IMR-90 (cell line): Measurements from ENCODE around the gene HES7. TPM values are rescaled to one million over a fixed set of nuclear protein-coding genes. Genes with fewer than 3 reads are reported as not detected.

Experiments
- ATAC-seq: fragments of 200-7000 bp; cut with Tn5 transposase; 2 replicates; pipeline ENCODE4 v1.9.1; 2020; ENCODE audit warnings: low read depth, mild to moderate bottlenecking, moderate library complexity
- BruUV-seq: library from RNA; stranded (reverse); fragments of 400-500 nt; replicated peaks from 2 replicates; lab custom pipeline; 2021; lab: Mats Ljungman, UMichigan
- CTCF ChIA-PET: fragments of 300-600 bp; formaldehyde crosslinking; extraction: SDS; loops from one replicate; lab custom pipeline; 2021; ENCODE audit warnings: antibody characterized with exemption; lab: Yijun Ruan, JAX
- POLR2A ChIA-PET: fragments of 300-600 bp; sonication (Branson Sonifier 250); formaldehyde crosslinking; loops from one replicate; lab custom pipeline; 2022; ENCODE audit warnings: antibody characterized with exemption; ENCODE audit not compliant: unreplicated experiment; lab: Charles Lee
- DNase-seq: peaks from one replicate; pipeline ENCODE4 v3.0.0; 2013
- H2AFZ ChIP-seq: replicated peaks from 2 replicates; pipeline ENCODE3; 2013; ENCODE audit warnings: low read length, mild to moderate bottlenecking; ENCODE audit not compliant: poor library complexity
- H2AK5ac ChIP-seq: 2 replicates; pipeline ENCODE4 v1.6.1; 2013; ENCODE audit warnings: low read depth, low read length, inconsistent platforms
- H2AK9ac ChIP-seq: replicated peaks from 2 replicates; pipeline ENCODE3; 2013; ENCODE audit warnings: mild to moderate bottlenecking, low read depth, low read length, moderate library complexity; ENCODE audit not compliant: poor library complexity
- H2BK120ac ChIP-seq: 2 replicates; pipeline ENCODE4 v1.6.1; 2013; ENCODE audit warnings: low read depth, low read length, inconsistent platforms
- H2BK15ac ChIP-seq: 3 replicates; pipeline ENCODE4 v1.6.1; 2013; ENCODE audit warnings: low read depth, low read length, inconsistent platforms
- H2BK20ac ChIP-seq: 2 replicates; pipeline ENCODE4 v1.6.1; 2013; ENCODE audit warnings: low read depth, mild to moderate bottlenecking, inconsistent platforms, low read length, moderate library complexity
- H2BK5ac ChIP-seq: 2 replicates; pipeline ENCODE4 v1.6.1; 2013; ENCODE audit warnings: mild to moderate bottlenecking, low read depth, low read length, inconsistent platforms; ENCODE audit not compliant: poor library complexity, severe bottlenecking
- H3K14ac ChIP-seq: replicated peaks from 2 replicates; pipeline ENCODE4 v1.6.1; 2013; ENCODE audit warnings: low read depth, low read length, inconsistent platforms
- H3K18ac ChIP-seq: 2 replicates; pipeline ENCODE4 v1.6.1; 2013; ENCODE audit warnings: low read depth, low read length, control low read depth
- H3K23ac ChIP-seq: 2 replicates; pipeline ENCODE4 v1.6.1; 2013; ENCODE audit warnings: low read depth, low read length, inconsistent platforms
- H3K27ac ChIP-seq: 2 replicates; pipeline ENCODE4 v1.5.1; 2013; ENCODE audit warnings: mild to moderate bottlenecking, control low read depth, low read length; ENCODE audit not compliant: insufficient read depth
- H3K27me3 ChIP-seq: 2 replicates; pipeline ENCODE4 v1.6.1; 2013; ENCODE audit warnings: low read length; ENCODE audit not compliant: control insufficient read depth, insufficient read depth
- H3K36me3 ChIP-seq: 2 replicates; pipeline ENCODE4 v1.6.1; 2013; ENCODE audit warnings: low read length, mixed read lengths; ENCODE audit not compliant: control insufficient read depth, insufficient read depth
- H3K4ac ChIP-seq: 2 replicates; pipeline ENCODE4 v1.6.1; 2013; ENCODE audit warnings: low read depth, low read length, inconsistent platforms
- H3K4me1 ChIP-seq: 2 replicates; pipeline ENCODE4 v1.6.1; 2013; ENCODE audit warnings: low read length, mixed read lengths; ENCODE audit not compliant: control insufficient read depth, insufficient read depth
- H3K4me2 ChIP-seq: 2 replicates; pipeline ENCODE4 v1.6.1; 2013; ENCODE audit warnings: low read depth, mild to moderate bottlenecking, control low read depth, low read length, moderate library complexity
- H3K4me3 ChIP-seq: 2 replicates; pipeline ENCODE4 v1.5.1; 2013; ENCODE audit warnings: low read depth, mild to moderate bottlenecking, control low read depth, low read length, moderate library complexity; ENCODE audit not compliant: insufficient read depth
- H3K56ac ChIP-seq: 2 replicates; pipeline ENCODE4 v1.6.1; 2013; ENCODE audit warnings: low read length, inconsistent platforms; ENCODE audit not compliant: insufficient read depth; ENCODE audit errors: extremely low read depth
- H3K79me1 ChIP-seq, 2 experiments: 2 replicates each; pipeline ENCODE4 v1.6.1; 2013; ENCODE audit warnings: low read length in 2 of 2, inconsistent platforms in 1 of 2, low read depth in 1 of 2
- H3K9ac ChIP-seq: 2 replicates; pipeline ENCODE4 v1.6.1; 2013; ENCODE audit warnings: low read depth, low read length, control low read depth
- H3K9me1 ChIP-seq: 2 replicates; pipeline ENCODE4 v1.6.1; 2013; ENCODE audit warnings: low read length, inconsistent platforms; ENCODE audit not compliant: insufficient read depth
- H3K9me3 ChIP-seq: 2 replicates; pipeline ENCODE4 v1.6.1; 2013; ENCODE audit warnings: low read length; ENCODE audit not compliant: control insufficient read depth, insufficient read depth
- H4K20me1 ChIP-seq: 2 replicates; pipeline ENCODE4 v1.6.1; 2013; ENCODE audit warnings: low read length, inconsistent platforms; ENCODE audit not compliant: insufficient read depth
- H4K5ac ChIP-seq: 2 replicates; pipeline ENCODE4 v1.6.1; 2013; ENCODE audit warnings: mild to moderate bottlenecking, low read depth, low read length, control low read depth
- H4K8ac ChIP-seq, 2 experiments: 2 replicates each; pipeline ENCODE4 v1.6.1; 2013; ENCODE audit warnings: low read depth in 2 of 2, low read length in 2 of 2, control low read depth in 1 of 2, inconsistent platforms in 1 of 2
- H4K91ac ChIP-seq: 2 replicates; pipeline ENCODE4 v1.6.1; 2013; ENCODE audit warnings: low read depth, low read length, inconsistent platforms; ENCODE audit not compliant: insufficient read depth
- BHLHE40 ChIP-seq: fragments of 150-350 bp; IDR thresholded peaks from 2 replicates; pipeline ENCODE4 v1.6.1; 2016; ENCODE audit warnings: mild to moderate bottlenecking, low read depth, low read length
- MAZ ChIP-seq: IDR thresholded peaks from 2 replicates; pipeline ENCODE4 v1.6.1; 2012; ENCODE audit warnings: low read depth, mild to moderate bottlenecking, low read length, improper control_type of control experiment, moderate library complexity, borderline replicate concordance
- RAD21 ChIP-seq: IDR thresholded peaks from 2 replicates; pipeline ENCODE4 v1.6.1; 2012; ENCODE audit warnings: low read length, improper control_type of control experiment
- WGBS, 2 experiments: methylation state at CpG; one replicate each; pipeline versions ENCODE4 v1.1.5 to v1.1.7; 2013; ENCODE audit warnings: missing lambda C conversion rate in 2 of 2; ENCODE audit not compliant: insufficient read length in 1 of 2; ENCODE audit errors: extremely low coverage in 2 of 2; 5-methylcytosine and 5-hydroxymethylcytosine counted together
- dilution Hi-C: fragments of 300-500 bp; cut with HindIII; formaldehyde crosslinking; loops from one replicate; pipeline ENCODE4 v1.14.3; 2018; ENCODE audit warnings: low sequenced_read_pairs; ENCODE audit not compliant: unreplicated experiment
- in situ Hi-C: fragments of 300-500 bp; cut with MboI; formaldehyde crosslinking; loops from 3 replicates; pipeline ENCODE4 v1.14.3; 2019; ENCODE audit warnings: low sequenced_read_pairs, inconsistent platforms, mixed read lengths
- intact Hi-C: fragments of 100-400 bp; cut with micrococcal nuclease; formaldehyde crosslinking; loops from 2 replicates; pipeline ENCODE4 v1.10.0; 2022
- polyA plus RNA-seq, 3 experiments: library from polyadenylated mRNA; depleted of rRNA; stranded (reverse); fragments of >200 nt; gene quantifications; 2 replicates each; pipeline ENCODE4 v1.2.3, GENCODE V29; 2012; ENCODE audit warnings: low replicate concordance in 1 of 3
- total RNA-seq: library from RNA; depleted of rRNA; stranded (reverse); fragments of >200 nt; gene quantifications from 2 replicates; pipeline ENCODE4 v1.2.3, GENCODE V29; 2012

The HES7 gene
- total and polyA plus RNA-seq, 2 of the 4 experiments (the other 2 are of a cell fraction) = 0.43 TPM; not detected in 1

- Histone ChIP-seq H3K4me3 (no peak overlapping the region), H3K4me1 (peaks cover 26% of the 10 kb centered on the region), H2BK5ac (peak overlapping the region; percentile 85), H2AFZ (peak overlapping the region; percentile 59), H3K14ac (peak overlapping the region; percentile 24; the same call in 1 of the 2 replicates), H3K18ac (peak overlapping the region; percentile 24; the same call in 1 of the 2 replicates), H3K36me3 (peaks cover 12% of the 10 kb centered on the region), H3K27ac (peak overlapping the region; percentile 28), H3K9me1 (peaks cover 7% of the 10 kb centered on the region), H3K9me3 (no peaks in the 10 kb centered on the region), H2BK15ac (0 out of 3 replicates have a peak overlapping the region, but pooled peaks have one; percentile 15), H3K23ac (peak overlapping the region; percentile 36; the same call in 1 of the 2 replicates), H2BK20ac (no peak overlapping the region), H3K27me3 (no peaks in the 10 kb centered on the region), H2AK9ac (no peak overlapping the region), H3K4ac (peak overlapping the region; percentile 86), H3K9ac (0 out of 2 replicates have a peak overlapping the region, but pooled peaks have one; percentile 28), H2BK120ac (peak overlapping the region; percentile 23; the same call in 1 of the 2 replicates), H4K91ac (peak overlapping the region; percentile 41), H4K20me1 (peaks cover 11% of the 10 kb centered on the region), H4K5ac (peak overlapping the region; percentile 99), H3K4me2 (peak overlapping the region; percentile 34), H3K79me1 (peaks cover 21 to 34% of the 10 kb centered on the region in 2 experiments), H2AK5ac (peak overlapping the region; percentile 37; the same call in 1 of the 2 replicates), H4K8ac (peak overlapping the region; percentile 93 to 98; a peak in 3 of 4 replicates), H3K56ac (no peak overlapping the region)
- ChIA-PET CTCF (no interaction called here), POLR2A (no interaction called here)
- WGBS, 2 experiments = no CpG with 5 or more reads among the region's 13 CpGs
- intact Hi-C loops = no loop called here
- in situ Hi-C loops = loop anchor here (25.0 kb wide), 1 partner anchor 927 kb away; the partner anchor contains the start of genes DVL2, GABARAP and PHF23
- ATAC-seq (peak; percentile 25), DNase-seq (peak; percentile 59)
- dilution Hi-C loops = no loop called here
- no TSS peak for BruUV-seq
- TF ChIP-seq BHLHE40 (peak; percentile 41; the same call in 1 of the 2 replicates), MAZ (peak; percentile 64), RAD21 (no peak)
Observed at GRCh38 chr17:8163978-8164814, 40.3 kb upstream of the HES7 start.
